Neutrophil (primary cell): ENCODE results near the gene WDHD1.
"Not testable (repeated sequence)": the region's sequence is repeated elsewhere in the genome, so short reads cannot be mapped to it uniquely, and the experiment has no call there.

Experiments
- H3K27ac ChIP-seq: fragments of 200-600 bp; sonication (generic); 2 replicates; pipeline ENCODE4 v1.5.1; 2016; ENCODE audit warnings: mild to moderate bottlenecking, moderate library complexity
- H3K27me3 ChIP-seq: fragments of 200-600 bp; sonication (generic); 2 replicates; pipeline ENCODE4 v1.6.0; 2016; ENCODE audit warnings: mild to moderate bottlenecking
- H3K36me3 ChIP-seq: fragments of 200-600 bp; sonication (generic); 2 replicates; pipeline ENCODE4 v1.5.1; 2017
- H3K4me1 ChIP-seq, 2 experiments: fragments of 200-600 bp in 1 of 2; sonication (generic) in 1 of 2; 1 replicate in 1 of 2; 2 replicates in 1 of 2; pipeline versions ENCODE4 v1.5.1 to v1.6.1; 2013 to 2016; ENCODE audit warnings: low read depth in 1 of 2, low read length in 1 of 2, mild to moderate bottlenecking in 1 of 2, moderate library complexity in 1 of 2; ENCODE audit not compliant: control insufficient read depth in 1 of 2, insufficient read depth in 1 of 2
- H3K4me3 ChIP-seq, 2 experiments: fragments of 200-600 bp in 1 of 2; sonication (generic) in 1 of 2; 1 replicate in 1 of 2; 2 replicates in 1 of 2; pipeline ENCODE4 v1.5.1; 2013 to 2016; ENCODE audit warnings: low read depth in 1 of 2, low read length in 1 of 2, mild to moderate bottlenecking in 1 of 2, moderate library complexity in 1 of 2
- H3K9me3 ChIP-seq: fragments of 200-600 bp; sonication (generic); 2 replicates; pipeline ENCODE4 v1.5.1; 2016
- TF ChIP-seq, protein P1 (sequence below): fragments of 200-600 bp; sonication (generic); IDR thresholded peaks from 2 replicates; pipeline ENCODE4 v1.5.1; 2016; ENCODE audit warnings: antibody characterized with exemption

Gene WDHD1

DNA sequence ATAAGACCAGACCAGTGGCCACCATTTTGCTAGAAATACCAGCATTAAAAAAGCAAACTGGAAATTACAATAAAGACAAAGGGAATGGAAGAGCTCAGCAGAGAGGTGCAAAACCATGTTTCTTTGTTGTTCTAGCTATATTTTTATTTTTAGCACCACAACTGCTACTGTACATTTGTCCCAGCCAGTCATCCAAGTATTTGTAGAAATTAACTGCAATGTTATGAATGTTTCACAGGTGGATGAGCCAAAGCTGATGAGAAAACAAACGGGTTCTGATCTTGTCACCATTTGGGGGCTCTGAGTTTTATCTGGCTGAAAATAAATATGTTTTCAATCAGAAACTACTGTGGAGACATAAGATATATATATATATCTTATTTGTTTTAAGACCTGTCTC lies 99.3 kb downstream of the WDHD1 start:
- no peaks in the 10 kb centered on the region for H3K36me3 ChIP-seq
- H3K27me3 ChIP-seq: no peaks in the 10 kb centered on the region
- H3K27ac ChIP-seq: no peak overlapping the region
- TF ChIP-seq, protein P1, sequence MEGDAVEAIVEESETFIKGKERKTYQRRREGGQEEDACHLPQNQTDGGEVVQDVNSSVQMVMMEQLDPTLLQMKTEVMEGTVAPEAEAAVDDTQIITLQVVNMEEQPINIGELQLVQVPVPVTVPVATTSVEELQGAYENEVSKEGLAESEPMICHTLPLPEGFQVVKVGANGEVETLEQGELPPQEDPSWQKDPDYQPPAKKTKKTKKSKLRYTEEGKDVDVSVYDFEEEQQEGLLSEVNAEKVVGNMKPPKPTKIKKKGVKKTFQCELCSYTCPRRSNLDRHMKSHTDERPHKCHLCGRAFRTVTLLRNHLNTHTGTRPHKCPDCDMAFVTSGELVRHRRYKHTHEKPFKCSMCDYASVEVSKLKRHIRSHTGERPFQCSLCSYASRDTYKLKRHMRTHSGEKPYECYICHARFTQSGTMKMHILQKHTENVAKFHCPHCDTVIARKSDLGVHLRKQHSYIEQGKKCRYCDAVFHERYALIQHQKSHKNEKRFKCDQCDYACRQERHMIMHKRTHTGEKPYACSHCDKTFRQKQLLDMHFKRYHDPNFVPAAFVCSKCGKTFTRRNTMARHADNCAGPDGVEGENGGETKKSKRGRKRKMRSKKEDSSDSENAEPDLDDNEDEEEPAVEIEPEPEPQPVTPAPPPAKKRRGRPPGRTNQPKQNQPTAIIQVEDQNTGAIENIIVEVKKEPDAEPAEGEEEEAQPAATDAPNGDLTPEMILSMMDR: no peak
- no peaks in the 10 kb centered on the region for H3K9me3 ChIP-seq
- no peaks in the 10 kb centered on the region for H3K4me1 ChIP-seq
- no peak overlapping the region for H3K4me3 ChIP-seq

DNA sequence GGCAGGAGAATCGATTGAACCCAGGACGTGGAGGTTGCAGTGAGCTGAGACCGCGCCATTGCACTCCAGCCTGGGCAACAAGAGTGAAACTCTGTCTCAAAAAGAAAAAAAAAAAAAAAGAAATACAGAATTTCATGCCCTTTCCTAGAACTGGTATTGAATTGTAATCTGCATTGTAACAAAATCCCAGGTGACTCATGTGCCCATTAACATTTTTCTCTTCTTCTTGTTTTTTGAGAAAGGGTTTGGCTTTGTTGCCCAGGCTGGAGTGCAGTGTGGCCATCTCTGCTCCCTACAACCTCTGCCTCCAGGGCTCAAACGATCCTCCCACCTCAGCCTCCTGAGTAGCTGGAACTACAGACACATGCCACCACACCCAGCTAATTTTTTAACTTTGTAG lies 100.3 kb downstream of the WDHD1 start:
- H3K4me3 ChIP-seq, H3K36me3 ChIP-seq, H3K4me1 ChIP-seq, H3K9me3 ChIP-seq, H3K27ac ChIP-seq, H3K27me3 ChIP-seq: not testable (repeated sequence)

DNA sequence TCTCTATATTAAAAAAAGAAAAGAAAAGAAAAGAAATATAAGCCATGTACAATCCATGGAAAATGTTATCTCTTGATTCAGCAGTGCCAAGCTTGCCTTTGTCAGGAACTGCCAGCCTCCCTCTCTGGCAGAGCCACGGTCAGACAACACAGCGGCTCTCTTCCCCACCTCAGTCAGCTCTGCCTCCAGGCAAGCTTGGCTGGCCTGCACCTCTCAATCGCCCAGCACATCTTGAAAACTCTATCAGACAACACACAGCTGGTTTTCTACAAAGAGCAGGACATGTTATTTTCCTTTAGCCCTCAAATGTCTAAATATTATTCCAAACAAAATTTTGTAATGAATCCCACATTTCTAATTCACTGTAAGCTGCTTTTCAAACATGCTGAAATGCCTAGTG lies 104.3 kb downstream of the WDHD1 start:
- Histone ChIP-seq H3K9me3 (no peaks in the 10 kb centered on the region), H3K27ac (no peak overlapping the region), H3K4me3 (no peak overlapping the region), H3K4me1 (no peaks in the 10 kb centered on the region), H3K36me3 (no peaks in the 10 kb centered on the region), H3K27me3 (no peaks in the 10 kb centered on the region)
- TF ChIP-seq, protein P1: no peak

DNA sequence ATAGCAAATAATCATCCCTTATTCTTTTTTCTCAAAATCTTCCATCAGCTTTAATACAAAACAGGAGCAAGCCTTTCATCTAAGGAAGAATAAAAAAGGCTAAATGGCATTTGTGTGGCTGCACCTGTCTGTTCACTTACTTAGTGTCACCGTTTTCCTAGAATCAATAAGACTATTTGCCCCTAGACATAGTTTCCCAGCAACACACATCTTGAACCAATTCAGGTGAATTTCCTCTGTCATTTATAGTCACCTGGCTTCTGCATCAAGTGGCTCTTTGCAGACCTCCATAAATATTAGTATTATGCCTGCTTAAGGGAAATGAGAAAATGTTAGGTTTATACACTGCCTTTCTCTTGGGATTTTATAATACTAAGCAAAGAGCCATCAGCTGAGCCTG lies 106.8 kb downstream of the WDHD1 start:
- H3K36me3 ChIP-seq: no peaks in the 10 kb centered on the region
- H3K4me1 ChIP-seq: peaks cover 4 to 5% of the 10 kb centered on the region in 2 experiments
- H3K27ac ChIP-seq: no peak overlapping the region
- TF ChIP-seq, protein P1: no peak
- no peaks in the 10 kb centered on the region for H3K27me3 ChIP-seq
- H3K9me3 ChIP-seq: no peaks in the 10 kb centered on the region
- no peak overlapping the region for H3K4me3 ChIP-seq

DNA sequence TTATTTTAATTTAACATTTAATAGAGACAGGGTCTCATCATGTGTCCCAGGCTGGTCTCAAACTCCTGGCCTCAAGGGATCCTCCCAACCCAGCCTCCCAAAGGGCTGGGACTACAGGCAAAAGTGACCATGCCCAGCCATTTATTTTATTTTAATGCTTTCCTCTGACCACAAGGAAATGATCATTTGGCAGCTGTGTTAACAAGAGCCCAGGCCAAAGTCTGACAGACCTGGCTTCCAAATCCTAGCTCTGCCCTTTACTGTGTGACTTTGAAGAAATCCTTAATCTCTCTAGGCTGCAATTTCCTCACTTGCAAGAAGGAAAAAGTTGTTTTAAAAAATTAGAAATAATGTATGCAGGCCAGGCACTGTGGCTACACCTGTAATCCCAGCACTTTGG lies 107.6 kb downstream of the WDHD1 start:
- Histone ChIP-seq H3K4me1 (peaks cover 4 to 5% of the 10 kb centered on the region in 2 experiments), H3K27ac (no peak overlapping the region), H3K36me3 (no peaks in the 10 kb centered on the region), H3K9me3 (no peaks in the 10 kb centered on the region), H3K27me3 (no peaks in the 10 kb centered on the region), H3K4me3 (no peak overlapping the region)
- TF ChIP-seq, protein P1: no peak

DNA sequence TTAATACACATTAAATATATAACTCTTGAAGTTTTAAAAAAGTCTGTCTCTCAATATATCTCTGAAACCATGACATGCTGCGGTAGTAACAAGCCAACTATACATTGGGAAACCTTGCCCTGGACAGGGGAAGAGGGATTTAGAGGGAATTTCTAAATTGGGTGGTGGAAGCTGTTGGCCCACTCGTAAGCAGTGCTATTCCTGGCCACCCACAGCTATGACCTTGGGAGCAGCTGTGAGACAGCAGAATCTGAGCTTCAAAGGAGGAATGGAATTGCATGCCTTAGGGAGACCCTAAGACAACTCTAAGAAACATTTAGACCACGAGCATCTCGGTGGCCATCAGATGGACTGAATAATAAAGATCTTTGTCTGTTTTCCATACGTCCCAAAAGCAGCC lies 108.5 kb downstream of the WDHD1 start:
- Histone ChIP-seq H3K9me3 (no peaks in the 10 kb centered on the region), H3K27me3 (no peaks in the 10 kb centered on the region), H3K4me3 (no peak overlapping the region), H3K36me3 (no peaks in the 10 kb centered on the region), H3K4me1 (peaks cover 4 to 5% of the 10 kb centered on the region in 2 experiments), H3K27ac (no peak overlapping the region)
- TF ChIP-seq, protein P1: no peak
